ENCODE measurements around the gene PCP4. TPM values are rescaled to one million over a fixed set of nuclear protein-coding genes. Genes with fewer than 3 reads are reported as not detected.

The PCP4 gene
- total and polyA plus RNA-seq, 2 donors from 2014 or later = 26.9 to 69.4 TPM

- Histone ChIP-seq H3K9me3 (ENCODE audit: control insufficient read depth in 2 of 3, insufficient read depth in 1 of 3, low read length in 3 of 3) (no peaks in the 10 kb centered on the region), H3K4me3 (ENCODE audit: low read length in 3 of 3) (no peak overlapping the region), H3K27ac (ENCODE audit: low read depth in 2 of 2, low read length in 2 of 2) (no peak overlapping the region), H3K36me3 (ENCODE audit: control insufficient read depth in 2 of 3, insufficient read depth in 3 of 3, low read length in 3 of 3) (no peaks in the 10 kb centered on the region), H3K27me3 (ENCODE audit: control insufficient read depth, insufficient read depth, low read length) (no peaks in the 10 kb centered on the region), H3K4me1 (ENCODE audit: control insufficient read depth in 2 of 3, insufficient read depth in 2 of 3, low read depth in 1 of 3, low read length in 3 of 3) (no peaks in the 10 kb centered on the region), H3K9ac (ENCODE audit: low read length in 3 of 3) (no peak overlapping the region)
- intact Hi-C loops (cut with DNase I) = no loop called here
- DNase-seq (no peak), FAIRE-seq (no peak)
- TF ChIP-seq, protein P1, sequence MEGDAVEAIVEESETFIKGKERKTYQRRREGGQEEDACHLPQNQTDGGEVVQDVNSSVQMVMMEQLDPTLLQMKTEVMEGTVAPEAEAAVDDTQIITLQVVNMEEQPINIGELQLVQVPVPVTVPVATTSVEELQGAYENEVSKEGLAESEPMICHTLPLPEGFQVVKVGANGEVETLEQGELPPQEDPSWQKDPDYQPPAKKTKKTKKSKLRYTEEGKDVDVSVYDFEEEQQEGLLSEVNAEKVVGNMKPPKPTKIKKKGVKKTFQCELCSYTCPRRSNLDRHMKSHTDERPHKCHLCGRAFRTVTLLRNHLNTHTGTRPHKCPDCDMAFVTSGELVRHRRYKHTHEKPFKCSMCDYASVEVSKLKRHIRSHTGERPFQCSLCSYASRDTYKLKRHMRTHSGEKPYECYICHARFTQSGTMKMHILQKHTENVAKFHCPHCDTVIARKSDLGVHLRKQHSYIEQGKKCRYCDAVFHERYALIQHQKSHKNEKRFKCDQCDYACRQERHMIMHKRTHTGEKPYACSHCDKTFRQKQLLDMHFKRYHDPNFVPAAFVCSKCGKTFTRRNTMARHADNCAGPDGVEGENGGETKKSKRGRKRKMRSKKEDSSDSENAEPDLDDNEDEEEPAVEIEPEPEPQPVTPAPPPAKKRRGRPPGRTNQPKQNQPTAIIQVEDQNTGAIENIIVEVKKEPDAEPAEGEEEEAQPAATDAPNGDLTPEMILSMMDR (IDR thresholded peaks at IDR 0.05; ENCODE audit: borderline replicate concordance, extremely low read depth, insufficient read depth) = no peak
These were observed 18.1 kb upstream of the PCP4 start for GRCh38 chr21:39849014-39849655.

DNA sequence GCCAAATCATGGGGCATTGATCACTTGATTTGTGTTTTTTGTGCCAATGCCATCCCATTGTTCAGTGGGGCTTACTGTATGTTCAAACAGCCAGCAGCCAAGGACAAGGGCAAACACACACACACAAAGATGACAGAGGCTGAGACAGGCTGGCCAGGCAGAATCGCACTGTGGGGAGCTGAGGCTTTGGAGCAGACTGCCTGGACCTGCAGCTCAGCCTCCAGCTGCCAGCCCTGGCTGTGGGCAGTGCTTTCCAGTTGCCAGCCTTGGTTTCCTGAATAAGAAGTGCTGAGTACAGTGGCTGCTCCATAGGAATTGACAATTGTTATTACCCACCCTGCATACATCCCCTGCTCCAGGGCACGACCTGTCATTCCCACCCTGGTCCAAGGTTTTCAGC lies 16.9 kb upstream of the PCP4 start:
- Histone ChIP-seq H3K36me3 (ENCODE audit: control insufficient read depth in 2 of 3, insufficient read depth in 3 of 3, low read length in 3 of 3) (no peaks in the 10 kb centered on the region), H3K9me3 (ENCODE audit: control insufficient read depth in 2 of 3, insufficient read depth in 1 of 3, low read length in 3 of 3) (no peaks in the 10 kb centered on the region), H3K27ac (ENCODE audit: low read depth in 2 of 2, low read length in 2 of 2) (no peak overlapping the region), H3K9ac (ENCODE audit: low read length in 3 of 3) (no peak overlapping the region), H3K4me1 (ENCODE audit: control insufficient read depth in 2 of 3, insufficient read depth in 2 of 3, low read depth in 1 of 3, low read length in 3 of 3) (no peaks in the 10 kb centered on the region), H3K4me3 (ENCODE audit: low read length in 3 of 3) (no peak overlapping the region), H3K27me3 (ENCODE audit: control insufficient read depth, insufficient read depth, low read length) (no peaks in the 10 kb centered on the region)
- FAIRE-seq = no peak
- DNase-seq = no peak
- intact Hi-C loops (cut with DNase I) = no loop called here
- TF ChIP-seq, protein P1 (IDR thresholded peaks at IDR 0.05; ENCODE audit: borderline replicate concordance, extremely low read depth, insufficient read depth) = no peak

DNA sequence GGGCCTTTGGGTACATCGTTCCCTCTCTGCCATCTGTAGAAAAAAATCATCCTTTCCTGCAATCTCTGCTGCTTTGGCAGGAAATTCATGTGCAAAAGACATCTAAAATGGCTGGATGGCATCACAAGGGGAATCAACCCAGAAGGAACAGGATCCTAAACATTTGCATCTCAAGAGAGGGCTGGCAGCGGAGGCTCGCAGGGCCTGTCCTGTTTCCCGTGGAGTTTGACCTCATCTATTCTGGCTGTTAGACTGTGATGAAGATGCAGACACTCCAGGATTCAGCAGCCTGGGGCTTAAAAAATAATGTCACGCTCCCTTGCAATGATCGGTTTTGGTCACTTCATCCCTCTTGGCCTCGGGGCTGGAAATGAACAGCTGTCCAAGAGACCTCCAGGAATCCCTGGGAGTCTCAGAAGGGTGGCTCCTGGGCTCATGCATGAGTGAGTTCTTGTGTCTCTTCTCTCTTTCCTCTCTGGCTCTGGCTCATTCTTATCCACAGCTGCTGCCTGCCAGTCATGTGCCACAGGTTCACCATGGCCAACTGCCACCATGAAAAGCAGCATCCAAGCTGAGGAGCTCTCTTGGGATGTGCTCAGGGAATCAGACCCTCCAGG lies 16.1 kb upstream of the PCP4 start:
- TF ChIP-seq, protein P1 (IDR thresholded peaks at IDR 0.05; ENCODE audit: borderline replicate concordance, extremely low read depth, insufficient read depth) = no peak
- no peak for FAIRE-seq

More for the DNA sequence above, 16.1 kb upstream of the PCP4 start:
- H3K4me1 ChIP-seq (ENCODE audit: control insufficient read depth in 2 of 3, insufficient read depth in 2 of 3, low read depth in 1 of 3, low read length in 3 of 3) = no peaks in the 10 kb centered on the region
- no peaks in the 10 kb centered on the region for H3K36me3 ChIP-seq (ENCODE audit: control insufficient read depth in 2 of 3, insufficient read depth in 3 of 3, low read length in 3 of 3)
- intact Hi-C loops (cut with DNase I) = no loop called here
- no peak overlapping the region for H3K4me3 ChIP-seq (ENCODE audit: low read length in 3 of 3)
- no peaks in the 10 kb centered on the region for H3K27me3 ChIP-seq (ENCODE audit: control insufficient read depth, insufficient read depth, low read length)
- H3K27ac ChIP-seq (ENCODE audit: low read depth in 2 of 2, low read length in 2 of 2) = no peak overlapping the region
- no peak for DNase-seq
- no peaks in the 10 kb centered on the region for H3K9me3 ChIP-seq (ENCODE audit: control insufficient read depth in 2 of 3, insufficient read depth in 1 of 3, low read length in 3 of 3)
- no peak overlapping the region for H3K9ac ChIP-seq (ENCODE audit: low read length in 3 of 3)

All from kidney (tissue), 14 donors.